GM10266 (cell line): ENCODE results near the gene CXCR5.

ENCODE experiments used
- DNase-seq: peaks from one replicate; pipeline ENCODE4 v3.0.0; 2012; ENCODE audit errors: extremely low spot score
- CTCF ChIP-seq: IDR thresholded peaks from 2 replicates; pipeline ENCODE4 v1.5.1; 2012; ENCODE audit warnings: mild to moderate bottlenecking, low read depth; ENCODE audit not compliant: control insufficient read depth, insufficient read depth; ENCODE audit errors: missing control alignments

The CXCR5 gene

GRCh38 chr11:118911113-118911879 is 27.6 kb downstream of the CXCR5 start:
- TF ChIP-seq CTCF: no peak
- DNase-seq: no peak

GRCh38 chr11:118911880-118912741 is 28.4 kb downstream of the CXCR5 start:
- no peak for DNase-seq
- TF ChIP-seq CTCF: no peak

GRCh38 chr11:118912742-118913410 is 29.2 kb downstream of the CXCR5 start:
- DNase-seq: no peak
- TF ChIP-seq CTCF: no peak

GRCh38 chr11:118913411-118914125 is 29.9 kb downstream of the CXCR5 start:
- no peak for DNase-seq
- TF ChIP-seq CTCF: no peak

GRCh38 chr11:118914178-118914918 is 30.7 kb downstream of the CXCR5 start:
- no peak for TF ChIP-seq CTCF
- DNase-seq: no peak

GRCh38 chr11:118914987-118915386 is 31.3 kb downstream of the CXCR5 start:
- TF ChIP-seq CTCF: no peak

More at GRCh38 chr11:118914987-118915386, 31.3 kb downstream of the CXCR5 start:
- DNase-seq: no peak
